ENCODE measurements around the gene TCIRG1.

The TCIRG1 gene

DNA sequence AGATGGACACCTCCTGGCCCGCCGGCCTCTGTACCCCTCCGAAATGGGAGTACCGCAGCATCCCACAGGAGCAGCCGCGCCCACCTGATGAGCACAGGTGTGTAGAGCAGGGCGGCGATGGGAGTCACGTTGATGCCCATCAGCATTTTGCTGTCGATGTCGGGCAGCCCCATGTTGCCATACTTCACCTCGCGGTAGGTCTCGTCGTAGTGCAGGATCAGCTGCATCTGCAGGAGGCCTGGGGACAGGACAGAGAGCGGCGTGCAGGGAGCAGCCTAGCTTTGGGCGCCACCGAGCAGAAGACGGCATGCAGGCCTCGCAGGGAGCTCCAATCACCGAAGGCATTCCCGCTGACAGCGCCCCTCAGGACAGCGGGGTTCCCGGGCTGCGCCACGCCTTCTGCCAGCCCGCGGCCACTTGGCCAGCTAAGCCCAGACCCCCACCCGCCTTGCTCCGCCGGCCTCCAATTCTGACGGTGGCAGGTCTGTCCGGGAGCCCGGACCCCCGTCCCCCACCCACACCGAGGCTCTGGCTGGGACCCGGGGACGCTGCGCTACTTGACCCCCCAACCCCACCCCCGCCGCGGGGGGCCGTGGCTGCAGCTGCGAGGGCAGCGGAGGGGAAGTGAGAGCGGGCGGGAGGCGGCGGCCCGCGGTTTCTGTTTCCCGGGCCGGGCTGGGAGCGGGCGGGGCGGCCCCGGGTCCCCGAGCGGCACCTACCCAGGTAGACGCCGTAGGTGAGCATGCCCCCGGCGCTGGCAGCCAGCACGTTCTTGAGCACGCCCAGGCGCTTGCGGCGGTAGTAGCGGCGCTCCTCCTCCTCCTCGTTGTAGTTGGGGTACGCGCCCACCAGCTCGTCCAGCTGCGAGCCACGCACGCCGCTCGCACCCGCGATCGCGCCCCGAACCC lies 35.6 kb upstream of the TCIRG1 start:
- peak overlapping the region; percentile 86 for H3K4me3 Mint-ChIP-seq
- no peaks in the 10 kb centered on the region for H3K27me3 Mint-ChIP-seq
- H3K27ac Mint-ChIP-seq: peak overlapping the region; percentile 46
- no peaks in the 10 kb centered on the region for H3K9me3 Mint-ChIP-seq
- no peaks in the 10 kb centered on the region for H3K36me3 Mint-ChIP-seq
- H3K4me1 Mint-ChIP-seq: peaks cover 22% of the 10 kb centered on the region

DNA sequence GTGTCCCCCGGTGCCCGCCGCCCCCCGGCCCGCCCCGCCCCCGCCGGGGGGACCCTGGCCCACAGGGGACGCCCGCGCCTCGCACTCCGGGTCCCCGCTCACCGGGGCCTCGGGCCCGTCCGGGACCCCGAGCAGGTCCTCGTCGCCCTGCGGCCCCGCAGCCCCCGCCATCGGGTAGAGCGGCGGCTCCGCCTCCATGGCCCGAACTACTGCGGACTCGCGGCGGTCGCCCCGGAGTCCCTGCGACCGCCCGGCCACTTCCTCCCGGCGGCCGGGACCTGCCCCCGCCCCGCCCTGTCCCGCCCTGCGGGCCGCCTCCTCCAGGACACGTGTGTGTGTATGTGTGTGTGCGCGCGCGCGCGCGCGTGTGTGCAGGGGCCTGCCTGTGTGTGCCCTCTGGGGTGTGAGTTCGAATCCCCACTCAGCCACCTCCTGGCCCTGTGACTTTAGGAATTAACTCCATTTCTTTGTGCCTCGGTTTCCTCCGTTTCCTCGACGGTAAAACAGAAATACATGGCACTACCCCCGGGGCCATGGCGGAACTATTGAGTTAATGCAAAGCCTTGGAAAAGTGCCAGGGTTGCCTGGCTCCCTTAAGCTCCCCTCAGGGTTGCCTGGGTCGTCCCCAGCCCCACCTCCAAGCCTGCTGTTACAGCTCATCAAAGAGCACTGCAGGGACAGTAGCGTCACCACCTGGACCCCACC lies 34.8 kb upstream of the TCIRG1 start, which contains the start of gene UNC93B1:
Gene UNC93B1, minus strand, starts transcription at position 252 of the 705 bp plus-strand sequence. Its CDS starts 54 bp downstream, at position 198.
- peak within 1 kb of the TSS; percentile 56 for H3K27ac Mint-ChIP-seq
- H3K36me3 Mint-ChIP-seq: no peaks in the 10 kb centered on the region
- H3K4me1 Mint-ChIP-seq: peaks cover 20% of the 10 kb centered on the region
- no peaks in the 10 kb centered on the region for H3K27me3 Mint-ChIP-seq
- no peaks in the 10 kb centered on the region for H3K9me3 Mint-ChIP-seq
- peak within 1 kb of the TSS; percentile 86 for H3K4me3 Mint-ChIP-seq

DNA sequence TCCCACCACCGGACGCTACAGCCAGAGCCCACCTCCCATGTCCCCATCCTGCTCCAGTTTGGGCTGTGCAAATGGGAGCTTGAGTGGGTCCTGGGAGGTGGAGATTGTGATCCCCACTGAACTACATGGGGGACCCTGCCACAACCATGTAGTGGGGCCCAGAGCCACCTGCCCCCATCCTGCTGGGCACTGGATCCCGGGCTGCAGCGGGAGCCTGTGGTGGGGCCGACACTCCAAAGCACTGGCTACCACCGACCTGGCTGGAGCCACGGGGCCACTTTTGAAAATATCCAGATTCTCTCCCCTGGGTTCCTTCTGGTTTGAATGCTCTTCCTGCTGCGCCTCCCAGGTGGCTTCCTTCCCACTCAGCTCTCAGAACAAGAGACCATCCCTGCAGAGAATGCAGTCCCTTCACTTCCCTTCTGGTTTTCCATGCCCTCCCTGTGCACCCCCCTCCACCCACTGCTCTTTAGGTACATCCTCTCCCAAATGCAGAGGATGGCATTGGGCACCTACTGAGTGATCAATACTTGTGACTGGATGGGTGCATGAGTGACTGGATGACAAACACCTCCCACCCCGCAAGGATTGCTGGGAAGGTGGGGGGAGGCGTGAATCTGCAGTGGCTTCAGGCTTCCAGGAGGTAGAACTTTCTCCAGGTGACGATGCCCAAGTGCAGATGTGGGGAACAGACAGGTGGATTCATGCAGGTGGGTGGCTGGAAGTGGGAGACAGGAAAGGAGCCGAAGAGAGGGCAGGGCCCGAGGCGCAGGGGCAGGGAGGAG lies 34.1 kb upstream of the TCIRG1 start:
- peak overlapping the region; percentile 56 for H3K27ac Mint-ChIP-seq
- peaks cover 26% of the 10 kb centered on the region for H3K4me1 Mint-ChIP-seq

DNA sequence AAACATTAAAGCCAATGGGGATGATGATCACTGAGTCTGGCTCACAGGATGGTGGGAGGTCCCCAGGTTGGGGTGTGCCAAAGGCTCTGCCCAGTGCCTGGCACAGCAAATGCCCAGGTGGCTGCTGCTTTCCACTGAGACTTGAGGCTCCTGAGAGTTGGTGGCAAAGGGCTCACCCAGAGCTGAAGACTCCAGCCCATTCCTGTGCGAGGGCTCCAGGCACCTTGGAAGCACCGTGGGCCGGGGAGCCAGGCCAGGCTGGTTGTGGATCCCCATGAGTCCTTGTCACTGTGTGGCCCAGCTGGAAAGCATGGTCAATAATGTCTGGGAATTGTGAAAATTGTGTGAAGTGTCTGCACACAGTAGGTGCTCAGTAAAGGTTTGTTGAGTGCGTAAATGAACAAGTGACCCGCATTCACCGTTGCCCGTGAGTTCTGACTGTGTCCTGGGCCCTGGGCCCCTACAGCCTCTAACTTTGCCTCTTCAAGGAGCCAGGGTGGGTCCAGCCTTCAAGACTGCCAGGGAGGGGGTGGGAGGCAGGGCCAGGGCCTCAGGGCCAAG lies 32.1 kb upstream of the TCIRG1 start:
- no peaks in the 10 kb centered on the region for H3K9me3 Mint-ChIP-seq
- H3K4me1 Mint-ChIP-seq: peaks cover 26% of the 10 kb centered on the region
- H3K36me3 Mint-ChIP-seq: no peaks in the 10 kb centered on the region
- no peak overlapping the region for H3K4me3 Mint-ChIP-seq
- H3K27me3 Mint-ChIP-seq: no peaks in the 10 kb centered on the region
- H3K27ac Mint-ChIP-seq: no peak overlapping the region

More for the DNA sequence above, 34.1 kb upstream of the TCIRG1 start:
- Mint-ChIP-seq H3K36me3 (no peaks in the 10 kb centered on the region), H3K27me3 (no peaks in the 10 kb centered on the region), H3K4me3 (peak overlapping the region; percentile 81), H3K9me3 (no peaks in the 10 kb centered on the region)

DNA sequence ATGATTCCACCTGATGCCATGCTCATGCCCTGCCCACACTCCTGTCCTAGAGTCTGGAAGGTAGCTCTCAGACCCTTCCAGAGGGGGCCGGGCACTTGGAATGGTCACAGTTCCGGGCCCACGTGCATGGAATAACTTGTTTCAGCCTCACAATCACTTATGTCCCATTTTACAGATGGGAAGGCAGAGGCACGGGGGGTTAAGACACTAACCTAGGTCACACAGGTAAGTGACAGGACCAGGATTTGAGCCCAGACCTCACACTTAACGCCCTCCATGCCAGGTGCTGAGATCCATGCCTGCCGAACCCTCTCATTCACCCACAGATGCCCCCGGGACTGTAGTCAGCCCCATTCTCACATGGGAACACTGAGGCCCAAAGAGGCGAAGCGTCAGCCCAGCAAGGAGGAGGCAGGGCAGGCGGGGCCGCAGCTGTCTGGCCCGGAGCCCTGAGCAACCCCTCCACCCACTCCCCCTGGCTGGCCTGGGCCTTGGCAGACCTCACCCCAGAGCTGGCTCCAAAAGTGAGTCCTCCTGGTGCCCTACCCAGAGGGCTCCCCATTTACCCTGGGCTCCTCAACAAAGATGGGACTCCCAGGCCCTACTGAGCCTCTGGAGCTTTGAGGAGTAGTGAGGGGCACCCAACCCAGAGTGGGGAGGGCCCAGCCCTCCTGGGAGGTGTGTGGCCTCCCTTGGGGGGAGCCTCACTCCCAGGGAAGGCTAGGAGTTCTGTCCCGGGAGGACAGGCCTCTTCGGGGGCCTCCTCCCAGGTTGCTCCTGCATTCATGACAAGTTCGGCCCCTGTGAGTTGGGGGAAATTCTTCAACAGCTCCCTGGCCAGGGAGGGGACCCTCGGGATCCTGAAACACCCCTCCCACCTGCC lies 31.1 kb upstream of the TCIRG1 start:
- H3K27ac Mint-ChIP-seq: no peak overlapping the region
- no peak overlapping the region for H3K4me3 Mint-ChIP-seq
- H3K27me3 Mint-ChIP-seq: no peaks in the 10 kb centered on the region
- no peaks in the 10 kb centered on the region for H3K36me3 Mint-ChIP-seq
- H3K9me3 Mint-ChIP-seq: no peaks in the 10 kb centered on the region
- H3K4me1 Mint-ChIP-seq: peaks cover 19% of the 10 kb centered on the region

DNA sequence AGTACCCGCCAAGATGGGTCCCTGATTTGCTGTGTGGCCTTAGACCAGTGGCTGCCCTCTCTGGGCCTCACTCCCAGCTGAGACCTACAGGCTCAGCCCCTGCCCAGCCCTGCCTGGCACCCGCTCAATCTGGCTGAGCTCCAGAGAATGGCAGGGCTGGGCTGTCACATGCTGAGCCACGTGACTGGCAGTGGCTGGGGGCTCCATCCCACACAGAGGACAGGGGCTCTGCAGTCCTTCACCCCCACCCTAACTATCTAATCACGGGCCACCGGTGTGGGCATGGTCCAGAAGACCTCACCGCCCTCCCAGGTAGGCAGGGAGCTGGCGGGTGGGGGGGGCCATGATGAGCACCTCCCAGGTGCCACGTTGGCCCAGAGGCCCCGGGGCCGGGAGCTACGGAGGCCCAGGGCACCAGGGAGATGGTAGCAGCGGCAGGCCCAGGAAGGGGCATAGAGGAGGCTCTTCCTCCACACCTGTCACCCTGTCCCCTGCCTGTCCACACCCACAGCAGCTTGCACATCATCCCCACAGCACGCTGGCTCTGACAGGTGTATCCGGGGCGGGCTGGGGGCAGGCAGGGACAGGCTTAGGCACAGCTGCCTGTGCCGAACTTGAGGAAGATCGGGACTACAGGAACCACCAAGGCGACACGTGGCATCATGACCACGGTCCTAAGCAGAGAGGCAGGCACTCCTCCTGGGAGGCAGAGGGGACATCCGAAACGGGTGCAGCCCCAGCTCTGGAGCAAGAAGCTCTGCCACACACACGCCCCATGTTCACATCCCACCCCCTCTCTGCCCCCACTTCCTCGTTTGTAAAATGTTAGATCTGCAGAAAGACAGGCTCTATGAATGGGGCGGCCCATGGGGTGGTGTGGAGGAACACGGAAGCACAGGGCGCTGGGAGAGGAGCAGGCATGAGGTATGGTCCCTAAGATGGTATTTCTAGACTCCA lies 30.2 kb upstream of the TCIRG1 start:
- Mint-ChIP-seq H3K27me3 (no peaks in the 10 kb centered on the region), H3K9me3 (no peaks in the 10 kb centered on the region), H3K4me3 (no peak overlapping the region)

DNA sequence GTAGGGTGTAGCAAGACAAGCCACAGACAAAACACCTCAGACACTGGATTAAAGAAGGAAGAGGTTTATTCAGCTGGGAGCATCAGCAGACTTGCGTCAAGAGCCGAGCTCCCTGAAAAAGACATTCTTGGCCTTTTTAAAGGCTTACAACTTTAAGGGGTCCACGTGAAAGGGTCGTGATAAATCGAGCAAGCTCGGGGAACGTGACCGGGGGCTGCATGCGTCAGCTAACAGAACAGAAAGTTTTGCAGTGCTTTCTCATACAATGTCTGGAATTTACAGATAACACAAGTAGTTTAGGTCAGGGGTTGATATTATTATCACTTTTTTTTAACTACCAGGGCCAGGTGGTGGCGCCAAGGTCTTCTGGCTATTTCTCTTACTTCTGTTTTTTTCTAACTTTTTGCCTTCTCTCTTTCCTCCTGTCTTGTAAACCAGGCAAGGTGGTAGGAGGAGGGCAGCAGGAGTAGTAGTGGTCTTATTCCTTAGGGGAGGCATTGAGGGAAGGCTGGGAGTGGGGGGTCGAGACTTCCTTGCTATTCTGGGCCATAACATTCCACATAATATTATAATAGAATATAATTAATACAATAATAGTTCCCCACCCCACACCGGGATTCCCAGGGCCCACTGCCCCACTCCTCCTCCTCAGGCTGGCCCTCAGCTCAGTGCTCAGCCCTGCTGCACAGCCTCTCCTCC lies 29.3 kb upstream of the TCIRG1 start:
- peaks cover 15% of the 10 kb centered on the region for H3K4me1 Mint-ChIP-seq

More for the DNA sequence above, 30.2 kb upstream of the TCIRG1 start:
- H3K36me3 Mint-ChIP-seq: no peaks in the 10 kb centered on the region
- H3K27ac Mint-ChIP-seq: no peak overlapping the region
- peaks cover 16% of the 10 kb centered on the region for H3K4me1 Mint-ChIP-seq

DNA sequence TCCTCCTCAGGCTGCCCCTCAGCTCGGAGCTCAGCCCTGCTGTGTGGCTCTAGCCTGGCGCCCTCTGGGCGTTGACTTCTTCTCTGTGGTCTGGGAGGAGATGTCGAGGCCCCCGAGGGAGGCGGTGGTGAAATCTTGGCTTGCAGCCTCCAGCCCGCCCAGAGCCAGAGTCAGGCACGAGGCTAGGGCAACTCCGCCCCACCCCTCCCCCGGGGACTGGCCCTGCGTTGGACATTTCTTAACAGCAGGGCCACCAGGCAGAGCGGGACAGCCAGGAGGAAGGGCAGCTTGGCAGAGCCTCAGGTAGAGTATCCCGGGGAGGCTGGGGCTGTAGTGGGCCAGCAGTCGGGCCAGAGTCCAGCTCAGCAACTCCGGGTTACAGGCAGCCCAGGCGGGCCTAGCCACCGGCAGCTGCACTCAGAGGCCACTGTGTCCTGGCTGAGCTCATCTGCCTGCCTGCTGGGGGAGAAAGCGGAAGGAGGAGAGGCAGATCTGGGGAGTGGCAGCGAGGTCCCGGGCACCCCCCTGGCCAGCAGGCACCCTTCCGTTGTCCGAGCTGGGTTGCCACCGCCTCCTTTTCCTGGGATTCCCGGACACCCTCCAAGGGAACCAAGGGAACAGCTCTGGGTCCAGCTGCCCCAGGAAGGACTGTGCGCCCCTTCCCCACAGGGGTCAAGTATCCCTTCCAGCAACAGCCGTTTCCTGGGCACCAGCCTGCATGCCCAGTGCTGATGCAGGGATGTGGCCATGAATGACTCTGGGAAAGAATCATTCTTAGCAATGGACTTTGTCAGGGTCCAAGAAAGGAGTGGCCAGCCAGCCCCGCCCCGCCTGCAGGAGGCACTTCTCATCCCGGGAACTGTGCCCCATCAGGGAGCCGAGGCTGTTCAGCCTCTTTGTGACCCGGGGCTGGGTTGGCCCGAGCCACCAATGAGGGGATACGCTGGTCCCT lies 28.5 kb upstream of the TCIRG1 start, which contains the start of gene ALDH3B1:
Gene ALDH3B1, plus strand, starts transcription at position 238 of the 952 bp plus-strand sequence. CDS start 4,971 bp downstream, outside the sequence.
- Mint-ChIP-seq H3K36me3 (no peaks in the 10 kb centered on the region), H3K27ac (no peak within 1 kb of the TSS), H3K4me1 (peaks cover 10% of the 10 kb centered on the region), H3K4me3 (no peak within 1 kb of the TSS), H3K9me3 (no peaks in the 10 kb centered on the region), H3K27me3 (no peaks in the 10 kb centered on the region)

More for the DNA sequence above, 29.3 kb upstream of the TCIRG1 start:
- Mint-ChIP-seq H3K36me3 (no peaks in the 10 kb centered on the region), H3K27me3 (no peaks in the 10 kb centered on the region), H3K4me3 (no peak overlapping the region), H3K9me3 (no peaks in the 10 kb centered on the region), H3K27ac (no peak overlapping the region)

DNA sequence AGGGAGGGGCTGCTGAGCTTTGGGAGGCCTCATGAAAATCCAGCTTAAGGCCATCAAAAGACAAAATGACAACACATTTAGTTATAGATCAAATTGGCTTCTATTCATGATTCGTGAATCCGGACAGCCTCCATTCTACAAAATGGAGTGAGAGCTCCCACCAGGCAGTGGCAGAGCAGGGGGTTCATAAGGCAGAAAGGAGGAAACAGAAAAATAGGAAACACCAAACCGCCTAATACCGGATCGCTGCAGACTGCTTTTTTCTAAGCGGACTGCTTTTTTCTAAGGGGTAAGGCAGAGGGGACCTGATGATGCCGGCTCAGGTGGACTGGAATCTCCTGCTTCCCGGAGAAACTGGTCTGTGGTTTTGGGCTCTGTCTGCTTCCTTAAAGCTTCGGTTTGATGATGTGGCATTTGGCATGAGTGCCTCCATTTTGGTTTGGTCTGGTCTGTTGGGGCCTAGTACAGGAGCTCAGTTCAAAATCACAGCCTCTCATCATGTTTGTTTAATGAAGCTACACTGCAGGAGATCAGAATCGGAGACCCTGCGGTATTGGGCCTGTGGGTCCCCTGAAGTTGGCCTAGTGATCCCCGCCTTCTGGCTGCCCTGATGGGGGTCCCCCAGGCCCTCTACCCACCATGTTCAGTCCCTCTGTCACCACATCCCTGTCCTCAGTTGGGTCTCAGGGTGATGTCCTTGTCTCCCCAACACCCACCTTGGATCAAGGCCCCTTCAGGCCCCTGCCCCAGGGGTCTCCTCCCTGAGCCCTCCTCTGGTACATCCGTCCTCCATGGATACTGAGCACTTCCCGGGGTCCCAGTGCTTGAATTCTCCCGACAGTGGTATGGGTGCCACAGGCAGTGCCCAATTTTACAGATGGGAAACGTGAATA lies 27.5 kb upstream of the TCIRG1 start:
- Mint-ChIP-seq H3K27ac (peak overlapping the region; percentile 17), H3K36me3 (no peaks in the 10 kb centered on the region), H3K27me3 (no peaks in the 10 kb centered on the region), H3K9me3 (no peaks in the 10 kb centered on the region), H3K4me3 (no peak overlapping the region), H3K4me1 (peaks cover 10% of the 10 kb centered on the region)

DNA sequence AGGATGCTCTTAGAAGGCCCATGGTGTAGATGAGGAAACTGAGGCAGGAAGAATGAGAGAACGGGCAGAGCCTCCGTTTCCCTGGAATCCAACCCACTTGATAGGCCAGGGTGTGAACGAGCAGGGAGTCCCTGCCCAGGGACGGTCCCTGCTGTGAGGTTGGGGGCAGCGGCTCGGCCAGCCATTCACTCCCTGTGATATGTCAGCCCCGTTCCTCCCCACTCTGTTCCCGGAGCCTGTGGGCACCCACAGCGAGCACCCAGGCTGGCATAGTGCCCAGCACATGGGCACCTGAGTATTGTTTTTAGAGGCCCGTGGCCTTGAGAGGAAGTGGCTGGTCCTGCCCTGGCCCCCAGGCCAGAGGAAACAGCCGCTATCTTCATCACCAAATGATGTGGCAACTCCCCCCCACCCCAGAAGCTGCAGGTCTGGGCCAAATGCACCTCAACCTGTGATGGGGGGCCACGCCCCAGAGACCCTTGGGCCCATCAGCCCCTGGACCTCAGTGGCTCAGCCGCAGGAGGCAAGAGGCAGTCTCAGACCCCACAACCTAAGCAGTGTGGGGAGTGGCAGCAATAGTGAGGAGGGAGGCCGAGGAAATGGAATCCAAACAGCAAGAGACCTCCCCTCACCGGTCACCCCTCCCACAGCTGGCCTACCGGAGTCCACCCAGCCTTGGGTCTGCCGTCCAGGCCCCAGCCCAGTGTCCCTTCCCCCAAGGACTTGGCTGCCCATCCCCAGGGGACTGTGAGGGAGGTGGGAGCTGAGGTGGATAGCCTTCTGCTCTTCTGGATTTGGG lies 26.6 kb upstream of the TCIRG1 start:
- Mint-ChIP-seq H3K4me3 (no peak overlapping the region), H3K36me3 (no peaks in the 10 kb centered on the region), H3K9me3 (no peaks in the 10 kb centered on the region), H3K4me1 (peaks cover 10% of the 10 kb centered on the region), H3K27me3 (no peaks in the 10 kb centered on the region), H3K27ac (no peak overlapping the region)

Measured in activated naive CD4-positive, alpha-beta T cell treated with anti-CD3 and anti-CD28 coated beads, Interleukin-2, amount 50 U/mL, for 24 hours (primary cell).